Activated CD4-positive, CD25-positive, alpha-beta regulatory T cell (primary cell): ENCODE results near the gene GSTP1.
"Not testable (repeated sequence)": the region's sequence is repeated elsewhere in the genome, so short reads cannot be mapped to it uniquely, and the experiment has no call there.

ENCODE experiments used
- DNase-seq, 4 experiments: peaks; one replicate each; lab custom pipeline; 2025; lab: John Stamatoyannopoulos, UW

The GSTP1 gene

GRCh38 chr11:67597458-67597857 lies 13.8 kb downstream of the GSTP1 start:
- not testable (repeated sequence) for DNase-seq

GRCh38 chr11:67597963-67598362 lies 14.4 kb downstream of the GSTP1 start:
- not testable (repeated sequence) for DNase-seq

GRCh38 chr11:67599149-67599548 lies 15.5 kb downstream of the GSTP1 start:
- DNase-seq, result no peak

- no peak for DNase-seq
These were observed 16.9 kb downstream of the GSTP1 start for GRCh38 chr11:67600324-67601029.

GRCh38 chr11:67601098-67601497 lies 17.5 kb downstream of the GSTP1 start:
- DNase-seq, result no peak

GRCh38 chr11:67604119-67604518 lies 20.5 kb downstream of the GSTP1 start:
- not testable (repeated sequence) for DNase-seq

- DNase-seq, result no peak
These were observed 21.2 kb downstream of the GSTP1 start for GRCh38 chr11:67604815-67605214.

- DNase-seq, result no peak
These were observed 21.8 kb downstream of the GSTP1 start for GRCh38 chr11:67605231-67606011.

- no peak for DNase-seq
These were observed 22.5 kb downstream of the GSTP1 start for GRCh38 chr11:67606093-67606491.

GRCh38 chr11:67606492-67607295 lies 23.1 kb downstream of the GSTP1 start, which contains the start of gene NDUFV1:
NDUFV1 (plus strand) TSS chr11:67606936; CDS start chr11:67607005, 69 bp downstream.
- peak; percentile 93 to 94 (median 94) for DNase-seq

- DNase-seq, result no peak
These were observed 23.9 kb downstream of the GSTP1 start for GRCh38 chr11:67607507-67607906.

- no peak for DNase-seq
These were observed 24.9 kb downstream of the GSTP1 start for GRCh38 chr11:67608486-67608885.

- no peak for DNase-seq
These were observed 25.7 kb downstream of the GSTP1 start for GRCh38 chr11:67609316-67609715.

- DNase-seq, result no peak
These were observed 26.8 kb downstream of the GSTP1 start for GRCh38 chr11:67610302-67610868.

- DNase-seq, result no peak
These were observed 27.6 kb downstream of the GSTP1 start for GRCh38 chr11:67611165-67611564.

- no peak for DNase-seq
These were observed 28.3 kb downstream of the GSTP1 start for GRCh38 chr11:67611704-67612587.

- DNase-seq, result no peak
These were observed 29.1 kb downstream of the GSTP1 start for GRCh38 chr11:67612751-67613150.

- no peak for DNase-seq
These were observed 29.8 kb downstream of the GSTP1 start for GRCh38 chr11:67613313-67613959.

- peak; percentile 57 to 82 (median 78) for DNase-seq
These were observed 30.5 kb downstream of the GSTP1 start for GRCh38 chr11:67613960-67614715.
